Measurements from ENCODE around the gene FAM120A. TPM values are rescaled to one million over a fixed set of nuclear protein-coding genes. Genes with fewer than 3 reads are reported as not detected.

Gene FAM120A
- total RNA-seq, 3 donors from 2014 or later: 168 to 215 (median 209) TPM

GRCh38 chr9:93501406-93501805, 49.9 kb downstream of the FAM120A start:
- H3K4me3 ChIP-seq: no peak overlapping the region
- DNase-seq: no peak
- TF ChIP-seq CTCF (IDR thresholded peaks at IDR 0.05): no peak
- no peak for ATAC-seq
- no peaks in the 10 kb centered on the region for H3K9me3 ChIP-seq
- intact Hi-C loops (cut with DNase I, micrococcal nuclease): no loop called here
- no peaks in the 10 kb centered on the region for H3K36me3 ChIP-seq (ENCODE audit: low read depth)
- peaks cover 13% of the 10 kb centered on the region for H3K4me1 ChIP-seq (ENCODE audit: low read depth)

DNA sequence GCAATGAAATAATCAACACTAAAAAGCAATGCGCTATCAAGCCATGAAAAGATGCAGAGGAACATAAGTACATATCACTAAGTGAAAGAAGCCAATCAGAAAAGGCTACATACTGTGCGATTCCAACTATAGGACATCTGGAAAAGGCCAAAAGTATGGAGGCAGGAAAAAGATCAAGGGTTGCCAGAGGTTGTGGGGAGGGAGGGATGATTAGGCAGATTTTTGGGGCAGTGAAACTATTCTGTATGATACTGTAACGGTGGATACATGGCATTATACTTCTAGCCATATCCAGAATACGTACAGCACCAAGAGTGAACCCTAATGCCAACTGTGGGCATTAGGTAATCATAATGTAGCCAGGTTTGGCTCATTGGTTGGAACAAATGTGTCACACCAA, 51.9 kb downstream of the FAM120A start:
- intact Hi-C loops (cut with DNase I, micrococcal nuclease): no loop called here
- no peak for TF ChIP-seq CTCF (IDR thresholded peaks at IDR 0.05)
- Histone ChIP-seq H3K9me3 (no peaks in the 10 kb centered on the region), H3K36me3 (ENCODE audit: low read depth) (no peaks in the 10 kb centered on the region), H3K4me1 (ENCODE audit: low read depth) (peaks cover 13% of the 10 kb centered on the region), H3K4me3 (no peak overlapping the region)
- ATAC-seq: no peak
- DNase-seq: no peak

- H3K36me3 ChIP-seq (ENCODE audit: low read depth): no peaks in the 10 kb centered on the region
- H3K4me1 ChIP-seq (ENCODE audit: low read depth): peaks cover 13% of the 10 kb centered on the region
- no peak for DNase-seq
- TF ChIP-seq CTCF (IDR thresholded peaks at IDR 0.05): no peak
- H3K4me3 ChIP-seq: no peak overlapping the region
- intact Hi-C loops (cut with DNase I, micrococcal nuclease): no loop called here
- H3K9me3 ChIP-seq: no peaks in the 10 kb centered on the region
- peak; percentile 25 for ATAC-seq
Measured at GRCh38 chr9:93505541-93506132, 54.2 kb downstream of the FAM120A start.

DNA sequence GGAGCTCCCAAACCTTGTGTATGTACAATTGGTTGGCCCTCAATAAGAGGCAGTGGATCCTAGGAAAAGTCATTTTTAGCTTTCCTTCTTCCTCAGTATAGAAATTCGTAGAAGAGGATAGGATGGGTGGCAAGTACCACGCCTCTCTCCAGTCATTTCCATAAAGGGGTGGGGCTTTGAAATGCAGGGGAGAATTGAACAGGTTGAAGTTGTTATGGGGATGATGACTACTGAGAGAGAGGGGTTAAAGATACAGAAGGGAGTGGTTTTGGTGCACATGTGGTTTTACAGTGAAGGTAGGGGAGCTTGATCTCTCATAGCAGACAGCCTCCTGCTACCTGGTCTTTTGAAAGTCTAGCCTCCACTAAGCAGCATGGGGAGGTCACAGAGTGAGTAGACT, 56.3 kb downstream of the FAM120A start:
- Histone ChIP-seq H3K9me3 (no peaks in the 10 kb centered on the region), H3K4me1 (ENCODE audit: low read depth) (peaks cover 20% of the 10 kb centered on the region), H3K4me3 (no peak overlapping the region), H3K36me3 (ENCODE audit: low read depth) (no peaks in the 10 kb centered on the region)
- no peak for TF ChIP-seq CTCF (IDR thresholded peaks at IDR 0.05)
- DNase-seq (no peak), ATAC-seq (no peak)
- intact Hi-C loops (cut with DNase I, micrococcal nuclease): no loop called here

DNA sequence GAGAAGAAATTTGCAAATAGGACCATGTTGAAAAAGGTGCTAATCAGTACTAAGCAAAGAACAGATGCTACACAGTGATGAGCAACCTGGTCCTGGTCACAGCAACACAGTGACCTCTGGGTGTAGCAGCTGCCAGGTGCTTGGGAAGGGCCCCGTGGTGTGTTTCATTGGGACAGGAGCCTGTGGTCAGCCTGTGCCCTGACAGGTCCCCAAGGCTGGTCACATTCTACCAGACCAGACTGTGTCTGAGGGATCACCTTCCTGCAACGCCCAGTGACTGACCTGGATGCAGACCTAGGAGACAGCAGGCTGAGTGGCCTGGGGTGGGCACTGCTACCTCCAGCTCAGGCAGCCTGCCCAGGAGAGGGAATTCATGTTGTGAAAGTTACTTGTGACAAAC, 56.7 kb downstream of the FAM120A start:
- no peak for ATAC-seq
- intact Hi-C loops (cut with DNase I, micrococcal nuclease): no loop called here
- peaks cover 20% of the 10 kb centered on the region for H3K4me1 ChIP-seq (ENCODE audit: low read depth)

More for the DNA sequence above, 56.7 kb downstream of the FAM120A start:
- no peak for TF ChIP-seq CTCF (IDR thresholded peaks at IDR 0.05)
- Histone ChIP-seq H3K4me3 (no peak overlapping the region), H3K36me3 (ENCODE audit: low read depth) (no peaks in the 10 kb centered on the region), H3K9me3 (no peaks in the 10 kb centered on the region)
- no peak for DNase-seq

All from mucosa of descending colon (tissue), 3 donors.